Measurements from ENCODE around the gene OPCML. TPM values are rescaled to one million over a fixed set of nuclear protein-coding genes. Genes with fewer than 3 reads are reported as not detected.

Gene OPCML
- total RNA-seq, 1 experiment from 2014 or later = 0.13 TPM

DNA sequence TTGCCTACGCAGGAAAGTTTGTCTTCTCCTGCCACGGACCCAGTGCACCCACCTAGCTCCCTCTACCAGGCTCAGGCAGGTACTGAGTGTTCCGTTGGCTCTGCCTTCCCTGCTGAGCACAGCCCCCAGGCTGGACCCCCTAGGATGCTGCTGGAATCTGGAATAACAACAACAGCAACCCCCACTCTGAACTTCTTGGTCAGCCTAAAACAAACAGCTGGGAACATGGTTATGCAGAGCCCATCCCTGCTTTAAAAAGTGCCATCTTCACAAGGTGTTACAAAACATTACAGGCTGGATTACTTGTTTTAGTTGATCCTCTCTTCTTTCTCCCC lies 1.8 kb downstream of the OPCML start:
- no peak overlapping the region for H3K27ac ChIP-seq (ENCODE audit: low read depth, low read length, poor library complexity, severe bottlenecking)
- no TSS peak for BruUV-seq (replicated peaks)
- no peaks in the 10 kb centered on the region for H3K4me1 ChIP-seq (ENCODE audit: insufficient read depth, low read length, poor library complexity, severe bottlenecking)
- peaks cover 7% of the 10 kb centered on the region for H3K27me3 ChIP-seq (replicated peaks; ENCODE audit: insufficient read depth, low read depth, low read length, poor library complexity)
- no peak overlapping the region for H3K4me3 ChIP-seq (ENCODE audit: low read depth, low read length, poor library complexity, severe bottlenecking)
- intact Hi-C loops (cut with micrococcal nuclease; ENCODE audit: unreplicated experiment) = no loop called here
- TF ChIP-seq EZH2 (IDR thresholded peaks at IDR 0.05; ENCODE audit: borderline replicate concordance, low read depth, low read length, poor library complexity, severe bottlenecking) = no peak
- TF ChIP-seq, protein P1, sequence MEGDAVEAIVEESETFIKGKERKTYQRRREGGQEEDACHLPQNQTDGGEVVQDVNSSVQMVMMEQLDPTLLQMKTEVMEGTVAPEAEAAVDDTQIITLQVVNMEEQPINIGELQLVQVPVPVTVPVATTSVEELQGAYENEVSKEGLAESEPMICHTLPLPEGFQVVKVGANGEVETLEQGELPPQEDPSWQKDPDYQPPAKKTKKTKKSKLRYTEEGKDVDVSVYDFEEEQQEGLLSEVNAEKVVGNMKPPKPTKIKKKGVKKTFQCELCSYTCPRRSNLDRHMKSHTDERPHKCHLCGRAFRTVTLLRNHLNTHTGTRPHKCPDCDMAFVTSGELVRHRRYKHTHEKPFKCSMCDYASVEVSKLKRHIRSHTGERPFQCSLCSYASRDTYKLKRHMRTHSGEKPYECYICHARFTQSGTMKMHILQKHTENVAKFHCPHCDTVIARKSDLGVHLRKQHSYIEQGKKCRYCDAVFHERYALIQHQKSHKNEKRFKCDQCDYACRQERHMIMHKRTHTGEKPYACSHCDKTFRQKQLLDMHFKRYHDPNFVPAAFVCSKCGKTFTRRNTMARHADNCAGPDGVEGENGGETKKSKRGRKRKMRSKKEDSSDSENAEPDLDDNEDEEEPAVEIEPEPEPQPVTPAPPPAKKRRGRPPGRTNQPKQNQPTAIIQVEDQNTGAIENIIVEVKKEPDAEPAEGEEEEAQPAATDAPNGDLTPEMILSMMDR (conservative IDR thresholded peaks at IDR 0.05; ENCODE audit: low read depth, low read length) = no peak
- DNase-seq (ENCODE audit: low spot score) = no peak
- ChIA-PET POLR2A (ENCODE audit: low non-redundant PET) (no interaction called here), CTCF (no interaction called here)
- H3K36me3 ChIP-seq (ENCODE audit: insufficient read depth, low read length, poor library complexity, severe bottlenecking) = no peaks in the 10 kb centered on the region
- peaks cover 6% of the 10 kb centered on the region for H3K9me3 ChIP-seq (ENCODE audit: low read depth, low read length, poor library complexity, severe bottlenecking)

DNA sequence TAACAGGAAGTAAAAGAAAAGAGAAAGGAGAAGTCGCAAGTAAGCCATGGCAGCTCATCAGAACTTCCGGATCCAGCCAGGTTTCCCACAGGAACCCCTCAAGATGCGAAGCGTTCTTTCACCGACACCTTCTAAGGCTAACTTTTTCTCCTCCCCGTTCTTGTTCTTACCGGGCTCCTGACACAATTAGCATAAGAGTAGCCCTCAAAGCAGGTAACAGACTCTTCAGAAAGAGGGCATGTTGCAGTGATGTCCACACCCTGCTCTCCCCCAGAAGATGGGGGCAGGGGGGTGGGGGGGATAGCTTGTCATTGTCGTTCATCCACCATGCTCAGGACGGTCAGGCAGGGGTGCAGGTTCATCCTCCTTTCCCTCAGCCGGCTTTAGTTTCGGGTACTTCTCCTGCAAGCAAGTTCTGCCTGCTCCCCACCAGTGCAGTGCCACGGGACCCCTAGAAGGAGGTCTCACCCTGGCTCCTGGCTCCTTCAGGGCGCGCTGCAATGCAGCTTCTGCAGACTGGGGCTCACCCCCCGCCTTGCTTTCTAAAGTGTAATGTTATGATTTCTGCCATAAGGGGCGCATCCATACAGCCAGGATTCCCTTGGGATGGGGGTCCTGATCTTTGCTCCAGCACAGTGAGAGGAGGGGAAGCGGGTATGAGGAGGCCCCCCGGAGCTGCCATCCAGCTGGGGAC lies 2.3 kb downstream of the OPCML start:
- CTCF ChIA-PET = no interaction called here

DNA sequence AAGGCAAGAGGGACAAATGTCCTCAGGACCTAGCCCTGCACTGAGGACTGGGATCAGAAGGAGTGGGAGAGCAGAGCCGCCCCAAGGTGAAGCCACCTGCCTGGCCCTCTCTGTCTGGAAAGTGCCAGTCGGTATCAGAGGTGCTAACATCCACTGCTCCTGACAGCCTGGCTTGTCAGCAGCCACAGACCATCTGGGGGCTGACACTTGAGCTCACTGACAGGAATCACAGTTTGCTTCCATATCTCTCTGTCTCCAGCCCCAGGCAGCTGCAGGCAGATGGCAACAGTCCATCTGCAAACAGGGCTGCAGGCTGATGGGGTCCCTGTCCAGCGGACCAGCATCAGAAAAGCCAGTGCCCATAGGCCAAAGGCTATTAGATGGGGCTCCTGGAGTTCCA lies 5.5 kb downstream of the OPCML start:
- no TSS peak for BruUV-seq (replicated peaks)
- Histone ChIP-seq H3K4me3 (ENCODE audit: low read depth, low read length, poor library complexity, severe bottlenecking) (no peak overlapping the region), H3K4me1 (ENCODE audit: insufficient read depth, low read length, poor library complexity, severe bottlenecking) (no peaks in the 10 kb centered on the region), H3K27me3 (replicated peaks; ENCODE audit: insufficient read depth, low read depth, low read length, poor library complexity) (peaks cover 7% of the 10 kb centered on the region), H3K36me3 (ENCODE audit: insufficient read depth, low read length, poor library complexity, severe bottlenecking) (no peaks in the 10 kb centered on the region), H3K9me3 (ENCODE audit: low read depth, low read length, poor library complexity, severe bottlenecking) (peaks cover 16% of the 10 kb centered on the region), H3K27ac (ENCODE audit: low read depth, low read length, poor library complexity, severe bottlenecking) (no peak overlapping the region)
- intact Hi-C loops (cut with micrococcal nuclease; ENCODE audit: unreplicated experiment) = no loop called here
- POLR2A ChIA-PET (ENCODE audit: low non-redundant PET) = no interaction called here
- TF ChIP-seq, protein P1 (conservative IDR thresholded peaks at IDR 0.05; ENCODE audit: low read depth, low read length) = no peak
- no peak for TF ChIP-seq EZH2 (IDR thresholded peaks at IDR 0.05; ENCODE audit: borderline replicate concordance, low read depth, low read length, poor library complexity, severe bottlenecking)
- CTCF ChIA-PET = no interaction called here
- DNase-seq (ENCODE audit: low spot score) = no peak

More for the DNA sequence above, 2.3 kb downstream of the OPCML start:
- no peak overlapping the region for H3K4me3 ChIP-seq (ENCODE audit: low read depth, low read length, poor library complexity, severe bottlenecking)
- POLR2A ChIA-PET (ENCODE audit: low non-redundant PET) = no interaction called here
- H3K27ac ChIP-seq (ENCODE audit: low read depth, low read length, poor library complexity, severe bottlenecking) = no peak overlapping the region
- BruUV-seq (replicated peaks) = no TSS peak
- H3K4me1 ChIP-seq (ENCODE audit: insufficient read depth, low read length, poor library complexity, severe bottlenecking) = no peaks in the 10 kb centered on the region
- DNase-seq (ENCODE audit: low spot score) = no peak
- H3K9me3 ChIP-seq (ENCODE audit: low read depth, low read length, poor library complexity, severe bottlenecking) = peaks cover 6% of the 10 kb centered on the region
- H3K27me3 ChIP-seq (replicated peaks; ENCODE audit: insufficient read depth, low read depth, low read length, poor library complexity) = peaks cover 7% of the 10 kb centered on the region
- TF ChIP-seq EZH2 (IDR thresholded peaks at IDR 0.05; ENCODE audit: borderline replicate concordance, low read depth, low read length, poor library complexity, severe bottlenecking) = no peak
- TF ChIP-seq, protein P1 (conservative IDR thresholded peaks at IDR 0.05; ENCODE audit: low read depth, low read length) = no peak
- no peaks in the 10 kb centered on the region for H3K36me3 ChIP-seq (ENCODE audit: insufficient read depth, low read length, poor library complexity, severe bottlenecking)
- intact Hi-C loops (cut with micrococcal nuclease; ENCODE audit: unreplicated experiment) = no loop called here

Data from A673 (cell line).